Thyroid gland (tissue), 4 donors: ENCODE data around the gene RASAL1. TPM values are rescaled to one million over a fixed set of nuclear protein-coding genes. Genes with fewer than 3 reads are reported as not detected.
A peak's percentile ranks its signal among the peaks of the same experiment; 100 is the strongest.

Source experiments
- DNase-seq, 2 donors: peaks; one replicate each; pipeline ENCODE4 v3.0.0-alpha.2; 2019
- H3K27ac ChIP-seq, 3 donors: fragments of 200-600 bp; sonication (generic); 1 replicate in 2 of 3; 2 replicates in 1 of 3; pipeline ENCODE4 v1.5.1; 2016 to 2019; ENCODE audit warnings: mild to moderate bottlenecking in 1 of 3, moderate library complexity in 1 of 3
- H3K27me3 ChIP-seq: fragments of 200-600 bp; sonication (generic); one replicate; pipeline ENCODE4 v1.5.1; 2019
- H3K36me3 ChIP-seq, 2 donors: fragments of 200-600 bp; sonication (generic); one replicate each; pipeline ENCODE4 v1.5.1; 2016 to 2019
- H3K4me1 ChIP-seq, 2 donors: fragments of 200-600 bp; sonication (generic); one replicate each; pipeline ENCODE4 v1.5.1; 2017 to 2019
- H3K4me3 ChIP-seq, 3 donors: fragments of 200-600 bp; sonication (generic); replicated peaks in 1 of 3; 1 replicate in 2 of 3; 2 replicates in 1 of 3; pipeline ENCODE4 v1.5.1; 2016; ENCODE audit warnings: mild to moderate bottlenecking in 1 of 3
- H3K9me3 ChIP-seq: fragments of 200-600 bp; sonication (generic); one replicate; pipeline ENCODE4 v1.5.1; 2017
- POLR2A ChIP-seq, 2 donors: fragments of 450-650 bp; IDR thresholded peaks; one replicate each; pipeline ENCODE4 v1.6.1; 2017; ENCODE audit warnings: antibody characterized with exemption in 2 of 2, mild to moderate bottlenecking in 2 of 2, moderate library complexity in 1 of 2
- WGBS, 2 donors: methylation state at CpG; one replicate each; pipeline ENCODE4 v1.1.5; 2017; 5-methylcytosine and 5-hydroxymethylcytosine counted together
- intact Hi-C: fragments of 100-400 bp; cut with DNase I; formaldehyde crosslinking; loops from one replicate; pipeline ENCODE4 v1.15.1; 2023
- total RNA-seq, 4 donors: library from RNA; depleted of rRNA; stranded (reverse); fragments of >200 nt; gene quantifications; one replicate each; pipeline ENCODE4 v1.2.3, GENCODE V29; 2016
- TF ChIP-seq, protein P1 (sequence below), 6 experiments: fragments of 200-600 bp in 3 of 6; fragments of 450-650 bp in 3 of 6; sonication (generic) in 3 of 6; IDR thresholded peaks; one replicate each; pipeline ENCODE4 v1.5.1; 2016 to 2019; ENCODE audit warnings: antibody characterized with exemption in 6 of 6, mild to moderate bottlenecking in 2 of 6, inconsistent platforms in 1 of 6, moderate library complexity in 1 of 6

The RASAL1 gene
- total RNA-seq, 4 donors from 2014 or later = 27.3 to 52.9 (median 45.1) TPM

DNA sequence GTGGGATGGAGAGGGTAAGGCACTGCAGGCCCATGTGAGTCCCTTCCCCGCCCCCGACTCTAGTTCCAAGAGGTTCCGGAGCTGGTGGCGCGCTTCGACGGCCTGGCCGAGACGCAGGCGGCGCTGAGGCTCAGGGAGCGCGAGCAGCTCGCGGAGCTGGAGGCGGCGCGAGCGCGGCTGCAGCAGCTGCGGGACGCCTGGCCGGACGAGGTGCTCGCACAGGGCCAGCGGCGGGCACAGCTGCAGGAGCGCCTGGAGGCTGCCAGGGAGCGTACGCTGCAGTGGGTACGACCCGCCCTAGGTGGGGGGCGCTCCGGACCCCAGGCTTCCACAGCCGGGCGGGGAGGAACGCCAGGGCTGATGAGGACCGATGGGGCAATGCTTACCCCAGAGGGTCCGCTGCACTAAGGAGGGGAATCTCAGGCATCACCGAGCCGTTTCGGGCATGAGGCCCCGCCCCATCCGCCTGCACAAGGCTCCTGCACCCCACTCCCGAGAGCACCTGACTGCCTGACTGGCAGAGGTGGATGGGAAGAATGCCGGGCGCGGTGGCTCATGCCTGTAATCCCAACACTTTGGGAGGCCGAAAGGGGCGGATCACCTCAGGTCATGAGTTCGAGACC is 18.9 kb upstream of the RASAL1 start:
- H3K36me3 ChIP-seq = peaks cover 14 to 18% of the 10 kb centered on the region in 2 donors
- DNase-seq = peak; percentile 58 to 64
- peaks cover 12 to 23% of the 10 kb centered on the region in 2 donors for H3K4me1 ChIP-seq
- H3K9me3 ChIP-seq = no peaks in the 10 kb centered on the region
- no peak for TF ChIP-seq POLR2A (IDR thresholded peaks at IDR 0.05)
- TF ChIP-seq, protein P1, sequence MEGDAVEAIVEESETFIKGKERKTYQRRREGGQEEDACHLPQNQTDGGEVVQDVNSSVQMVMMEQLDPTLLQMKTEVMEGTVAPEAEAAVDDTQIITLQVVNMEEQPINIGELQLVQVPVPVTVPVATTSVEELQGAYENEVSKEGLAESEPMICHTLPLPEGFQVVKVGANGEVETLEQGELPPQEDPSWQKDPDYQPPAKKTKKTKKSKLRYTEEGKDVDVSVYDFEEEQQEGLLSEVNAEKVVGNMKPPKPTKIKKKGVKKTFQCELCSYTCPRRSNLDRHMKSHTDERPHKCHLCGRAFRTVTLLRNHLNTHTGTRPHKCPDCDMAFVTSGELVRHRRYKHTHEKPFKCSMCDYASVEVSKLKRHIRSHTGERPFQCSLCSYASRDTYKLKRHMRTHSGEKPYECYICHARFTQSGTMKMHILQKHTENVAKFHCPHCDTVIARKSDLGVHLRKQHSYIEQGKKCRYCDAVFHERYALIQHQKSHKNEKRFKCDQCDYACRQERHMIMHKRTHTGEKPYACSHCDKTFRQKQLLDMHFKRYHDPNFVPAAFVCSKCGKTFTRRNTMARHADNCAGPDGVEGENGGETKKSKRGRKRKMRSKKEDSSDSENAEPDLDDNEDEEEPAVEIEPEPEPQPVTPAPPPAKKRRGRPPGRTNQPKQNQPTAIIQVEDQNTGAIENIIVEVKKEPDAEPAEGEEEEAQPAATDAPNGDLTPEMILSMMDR (IDR thresholded peaks at IDR 0.05) = no peak
- intact Hi-C loops = loop anchor here (5.0 to 10.0 kb wide), 2 partner anchors 50 to 102 kb away; no protein-coding TSS in a partner anchor
- H3K27me3 ChIP-seq = no peaks in the 10 kb centered on the region
- H3K27ac ChIP-seq = no peak overlapping the region
- H3K4me3 ChIP-seq = peak overlapping the region in 1 of 3 donors; percentile 4
- 5 to 50% methylated on average over 1 to 26 of the region's 51 CpGs for WGBS, 2 donors

DNA sequence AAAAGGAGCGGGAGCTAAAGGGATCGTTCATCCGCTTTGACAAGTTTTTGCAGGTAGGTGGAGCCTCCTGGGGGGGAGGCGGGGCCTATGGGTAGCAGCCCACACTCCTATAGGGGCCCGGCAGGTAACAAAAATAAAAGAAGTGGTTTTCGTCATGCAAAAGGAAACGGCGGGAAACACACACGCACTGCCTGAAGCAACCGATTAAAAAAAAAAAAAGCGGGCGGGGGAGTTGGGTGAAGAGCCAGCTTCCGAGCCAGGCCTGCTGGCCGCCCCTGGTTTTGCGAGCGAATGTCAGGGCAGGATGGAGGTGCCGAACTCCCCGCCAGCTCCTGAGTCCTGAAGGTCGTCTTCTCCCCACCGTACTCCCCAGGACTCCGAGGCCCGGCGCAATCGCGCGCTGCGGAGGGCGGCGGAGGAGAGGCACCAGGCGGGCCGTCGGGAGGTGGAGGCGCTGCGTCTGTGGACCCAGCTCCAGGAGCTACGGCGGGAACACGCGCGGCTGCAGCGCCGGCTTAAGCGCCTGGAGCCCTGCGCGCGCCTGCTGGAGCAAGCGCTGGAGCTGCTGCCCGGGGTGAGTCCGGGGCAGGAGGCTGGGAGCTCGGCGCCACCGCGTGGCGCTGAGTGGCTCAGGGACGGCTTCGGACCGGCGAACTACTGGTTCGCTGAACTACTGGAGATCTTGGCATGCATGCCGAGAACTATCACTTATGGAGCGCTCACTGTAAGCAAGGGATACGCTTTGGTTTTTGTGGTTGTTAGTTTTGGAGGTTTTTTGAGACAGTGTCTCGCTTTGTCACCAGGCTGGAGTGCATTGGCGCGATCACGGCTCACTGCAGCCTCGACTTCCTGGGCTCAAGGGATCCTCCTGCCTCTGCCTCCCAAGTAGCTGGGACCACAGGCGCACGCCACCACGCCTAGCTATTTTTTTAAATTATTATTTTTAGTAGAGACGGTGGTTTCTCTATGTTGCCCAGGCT is 17.6 kb upstream of the RASAL1 start:
- Histone ChIP-seq H3K27me3 (no peaks in the 10 kb centered on the region), H3K27ac (no peak overlapping the region), H3K36me3 (peaks cover 2 to 6% of the 10 kb centered on the region in 2 donors), H3K4me3 (peak overlapping the region in 1 of 3 donors; percentile 26), H3K9me3 (no peaks in the 10 kb centered on the region), H3K4me1 (peaks cover 17 to 26% of the 10 kb centered on the region in 2 donors)
- intact Hi-C loops = loop anchor here (5.0 to 10.0 kb wide), 2 partner anchors 48 to 101 kb away; no protein-coding TSS in a partner anchor
- 14 to 15% methylated on average over 35 to 44 of the region's 70 CpGs for WGBS, 2 donors
- DNase-seq = peak; percentile 80 to 84
- TF ChIP-seq, protein P1 (IDR thresholded peaks at IDR 0.05) = peak in 4 of 6 experiments; percentile 45 to 70 (median 52)
- no peak for TF ChIP-seq POLR2A (IDR thresholded peaks at IDR 0.05)

DNA sequence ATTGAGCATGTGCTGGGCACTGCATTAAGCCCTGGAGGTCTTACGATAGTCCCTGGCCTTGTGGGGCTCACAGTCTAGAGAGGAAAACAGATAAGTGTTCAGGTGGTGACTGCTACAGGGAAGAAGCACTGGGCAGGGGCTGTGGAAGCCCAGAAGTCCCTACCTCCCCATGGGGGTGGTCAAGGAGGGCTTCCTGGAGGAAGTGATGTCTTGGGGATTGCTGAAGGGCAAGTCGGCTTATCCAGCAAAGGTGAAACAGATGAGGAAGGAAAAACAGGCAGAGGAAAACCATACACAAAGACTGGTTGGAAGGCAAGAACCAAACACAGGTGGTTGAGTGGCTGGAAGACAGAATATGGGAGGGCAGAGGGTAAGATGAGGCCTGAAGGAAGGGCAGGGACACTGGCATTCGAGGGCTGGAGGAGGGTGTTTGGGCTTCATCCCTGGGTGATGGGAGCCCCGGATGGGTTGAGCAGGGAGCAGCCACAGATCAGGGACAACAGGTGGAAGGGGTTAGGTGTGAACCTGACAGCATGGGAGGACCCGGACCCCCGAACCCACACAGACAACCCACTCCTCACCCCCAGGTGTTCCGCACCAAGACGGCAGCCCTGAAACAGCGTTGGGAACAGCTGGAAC is 16.8 kb upstream of the RASAL1 start:
- H3K4me3 ChIP-seq = no peak overlapping the region
- H3K27me3 ChIP-seq = no peaks in the 10 kb centered on the region
- intact Hi-C loops = loop anchor here (5.0 to 10.0 kb wide), 2 partner anchors 48 to 100 kb away; no protein-coding TSS in a partner anchor
- H3K27ac ChIP-seq = no peak overlapping the region
- TF ChIP-seq, protein P1 (IDR thresholded peaks at IDR 0.05) = no peak
- TF ChIP-seq POLR2A (IDR thresholded peaks at IDR 0.05) = no peak
- no peaks in the 10 kb centered on the region for H3K36me3 ChIP-seq
- H3K9me3 ChIP-seq = no peaks in the 10 kb centered on the region
- H3K4me1 ChIP-seq = peaks cover 17 to 26% of the 10 kb centered on the region in 2 donors
- WGBS, 2 donors = 37 to 61% methylated on average over 4 to 9 of the region's 9 CpGs
- DNase-seq = no peak

DNA sequence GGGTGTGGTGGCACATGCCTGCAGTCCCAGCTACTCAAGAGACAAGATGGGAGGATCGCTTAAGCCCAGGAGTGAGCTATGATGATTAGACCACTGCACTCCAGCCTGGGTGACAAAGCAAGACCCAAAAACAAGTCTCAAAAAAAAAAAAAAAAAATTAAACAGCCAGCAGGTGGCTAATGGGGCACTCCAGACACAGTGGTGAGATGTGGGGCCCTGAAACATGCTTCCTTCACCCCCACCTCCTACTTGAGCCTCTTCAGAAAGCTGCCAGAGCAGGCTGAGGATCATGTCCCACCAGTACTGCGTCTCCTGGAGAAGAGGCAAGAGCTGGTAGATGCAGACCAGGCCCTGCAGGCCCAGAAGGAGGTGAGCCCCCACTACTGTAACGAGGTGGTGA is 16.1 kb upstream of the RASAL1 start:
- no peaks in the 10 kb centered on the region for H3K27me3 ChIP-seq
- WGBS, 2 donors = 94 to 97% methylated on average over 3 of the region's 3 CpGs

More for the DNA sequence above, 16.1 kb upstream of the RASAL1 start:
- no peaks in the 10 kb centered on the region for H3K36me3 ChIP-seq
- intact Hi-C loops = loop anchor here (5.0 to 10.0 kb wide), 2 partner anchors 47 to 99 kb away; no protein-coding TSS in a partner anchor
- no peak overlapping the region for H3K4me3 ChIP-seq
- no peak for DNase-seq
- H3K27ac ChIP-seq = no peak overlapping the region
- no peaks in the 10 kb centered on the region for H3K9me3 ChIP-seq
- TF ChIP-seq POLR2A (IDR thresholded peaks at IDR 0.05) = no peak
- TF ChIP-seq, protein P1 (IDR thresholded peaks at IDR 0.05) = no peak
- H3K4me1 ChIP-seq = peaks cover 17 to 26% of the 10 kb centered on the region in 2 donors
